Measurements from ENCODE around the gene GABRR2.

Gene GABRR2

DNA sequence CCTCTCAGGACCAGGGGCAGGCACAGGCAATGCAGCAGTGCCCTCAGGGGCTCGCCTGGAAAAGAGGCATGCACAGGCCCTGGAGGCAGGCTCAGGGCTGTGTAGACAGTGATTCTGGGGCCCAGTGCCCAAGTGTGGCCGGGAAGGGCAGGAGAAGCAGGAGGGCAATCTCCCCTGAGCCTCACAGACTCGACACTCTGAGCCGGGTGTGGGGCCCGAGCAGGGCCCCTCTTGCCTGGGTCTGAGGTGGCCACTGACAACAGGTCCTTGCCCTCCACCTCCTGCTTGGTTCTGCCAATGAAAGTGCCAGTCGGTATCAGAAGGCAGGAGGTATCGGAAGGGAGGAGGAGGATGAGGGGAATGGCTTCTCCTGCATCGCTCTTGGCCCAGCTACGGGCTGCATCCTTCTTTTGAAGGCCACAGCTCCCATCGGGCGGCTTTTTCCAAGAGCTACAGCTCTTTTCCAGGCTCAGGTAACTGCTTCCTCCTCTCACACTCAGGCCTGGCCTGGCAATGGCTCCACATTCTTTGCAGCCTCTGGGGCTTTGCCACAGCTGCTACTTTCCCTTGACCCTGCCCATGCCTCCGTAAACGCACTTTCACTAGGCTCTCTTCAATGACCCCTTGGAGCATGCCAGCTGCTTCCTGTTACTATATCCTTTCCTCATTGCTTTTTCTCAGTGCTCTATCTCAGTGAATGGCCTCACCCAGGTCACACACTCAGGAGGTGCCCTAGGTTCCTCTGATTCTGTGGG is 24.5 kb downstream of the GABRR2 start:
- DNase-seq: no peak

DNA sequence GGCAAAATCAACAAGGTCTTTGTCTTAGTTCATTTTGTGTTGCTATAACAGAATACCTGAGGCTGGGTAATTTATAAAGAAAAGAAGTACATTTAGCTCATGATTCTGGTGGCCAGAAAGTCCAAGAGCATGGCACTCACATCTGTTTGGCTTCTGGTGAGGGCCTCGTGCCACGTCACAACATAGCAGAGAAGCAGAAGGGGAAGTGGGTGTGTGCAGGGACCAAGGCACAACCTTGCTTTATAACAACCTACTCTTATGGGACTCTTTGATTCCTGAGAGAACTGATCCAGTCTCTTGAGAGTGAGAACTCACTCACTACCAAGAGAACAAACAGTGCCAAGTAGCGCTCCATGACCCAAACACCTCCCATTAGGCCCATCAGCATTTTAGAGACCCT is 25.4 kb downstream of the GABRR2 start:
- DNase-seq: no peak

DNA sequence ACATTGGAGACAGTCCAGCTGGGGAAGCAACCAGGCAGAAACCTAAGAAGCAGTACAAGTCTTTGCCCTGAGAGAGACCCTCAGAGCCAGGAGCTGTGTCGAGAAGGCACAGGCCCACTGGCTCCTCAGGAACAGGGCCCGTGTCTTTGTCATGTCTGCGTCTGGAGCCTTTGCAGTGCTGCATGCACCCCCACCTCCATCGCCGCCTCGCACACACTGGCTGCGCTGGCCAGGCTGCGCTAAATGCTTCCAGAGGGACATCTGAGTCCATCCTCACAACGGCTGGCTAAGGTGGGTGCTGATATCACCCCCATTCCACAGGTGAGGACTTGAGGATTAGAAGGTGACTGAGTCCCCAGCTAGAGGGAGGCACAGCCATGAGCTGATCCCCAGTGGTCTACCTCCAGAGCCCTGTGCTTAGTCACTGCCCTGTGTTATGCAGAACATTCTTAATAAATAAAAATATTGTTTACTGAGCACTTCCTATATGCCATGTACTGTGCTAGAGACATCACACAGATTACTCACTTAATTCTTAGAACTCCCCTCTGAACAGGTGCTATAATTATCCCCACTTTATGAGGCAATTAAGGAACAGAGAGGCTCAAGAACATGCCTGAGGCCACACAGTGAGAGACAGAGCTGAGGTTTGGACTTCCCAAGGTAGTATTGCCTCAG is 27.6 kb downstream of the GABRR2 start:
- DNase-seq: no peak

DNA sequence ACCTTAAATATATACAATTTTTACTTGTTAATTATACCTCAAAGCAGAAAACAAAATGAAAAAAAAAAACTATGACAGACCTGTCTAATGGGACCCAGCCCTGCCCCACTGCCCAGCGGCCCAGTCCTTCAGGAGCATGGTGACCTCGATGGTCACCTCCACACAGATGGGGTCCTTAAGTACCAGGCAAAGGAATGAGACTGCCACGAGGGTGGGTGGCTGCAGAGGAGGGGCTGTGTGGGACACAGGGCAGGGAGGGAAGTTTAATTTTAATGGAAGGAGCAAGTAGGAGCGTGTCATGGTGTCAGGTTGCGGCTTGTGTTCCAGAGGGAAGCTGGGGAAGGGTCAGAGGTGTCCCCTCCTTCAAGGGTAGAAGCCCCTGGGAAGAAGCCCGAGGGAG is 28.6 kb downstream of the GABRR2 start:
- DNase-seq: no peak

DNA sequence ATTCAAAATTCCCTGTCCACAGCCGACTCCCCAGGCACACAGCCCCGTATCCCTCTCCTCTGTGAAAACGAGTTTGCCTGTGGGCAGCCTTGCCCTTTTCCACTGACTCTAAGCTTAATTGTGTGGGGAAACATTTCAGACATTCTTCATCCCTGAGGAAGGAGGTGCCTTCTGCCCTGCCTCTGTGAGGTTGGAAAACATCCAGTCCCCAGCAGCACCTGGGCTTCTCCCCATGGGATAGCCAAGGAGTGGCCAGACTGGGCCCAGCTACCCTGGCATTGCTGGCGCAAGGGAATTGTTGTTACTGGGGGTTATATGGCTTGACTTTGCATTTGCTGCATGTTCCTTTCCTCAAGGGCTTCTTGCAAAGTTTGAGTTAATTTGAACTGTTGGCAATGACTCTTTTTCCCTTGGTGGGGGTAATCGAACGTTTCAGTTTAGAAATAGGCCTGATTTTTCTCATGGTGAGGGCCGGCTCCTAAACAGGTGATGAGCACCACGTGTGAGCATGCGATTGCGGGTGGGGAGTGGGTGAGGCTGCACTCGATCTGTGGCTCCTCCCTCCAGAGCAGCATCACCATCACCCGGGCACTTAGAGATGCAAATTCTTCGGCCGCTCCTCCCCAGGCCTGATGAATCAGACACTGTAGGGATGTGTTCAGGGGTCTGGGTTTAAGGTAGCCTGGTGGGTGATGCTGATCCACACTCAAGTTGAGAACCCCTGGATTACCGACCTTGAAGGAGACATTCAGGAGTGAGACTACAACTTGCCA is 29.9 kb downstream of the GABRR2 start:
- DNase-seq: no peak

DNA sequence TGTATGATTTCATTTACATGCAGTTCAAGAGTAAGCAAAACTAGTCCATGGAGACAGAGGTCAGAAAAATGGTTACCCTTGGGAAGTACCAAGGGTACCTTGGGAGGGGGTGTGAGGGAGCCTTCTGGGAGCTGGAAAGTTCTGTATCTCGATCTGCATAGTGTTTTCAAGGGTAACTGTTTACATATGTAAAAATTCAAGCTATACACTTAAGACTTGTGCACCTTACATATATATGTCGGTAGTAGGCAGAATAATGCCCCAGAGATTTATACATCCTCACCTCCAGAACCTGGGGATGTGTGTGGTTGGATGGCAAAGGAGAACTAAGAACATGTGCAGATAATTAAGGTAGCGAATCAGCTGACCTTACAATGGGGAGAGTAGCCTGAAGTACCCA is 31.0 kb downstream of the GABRR2 start:
- no peak for DNase-seq

DNA sequence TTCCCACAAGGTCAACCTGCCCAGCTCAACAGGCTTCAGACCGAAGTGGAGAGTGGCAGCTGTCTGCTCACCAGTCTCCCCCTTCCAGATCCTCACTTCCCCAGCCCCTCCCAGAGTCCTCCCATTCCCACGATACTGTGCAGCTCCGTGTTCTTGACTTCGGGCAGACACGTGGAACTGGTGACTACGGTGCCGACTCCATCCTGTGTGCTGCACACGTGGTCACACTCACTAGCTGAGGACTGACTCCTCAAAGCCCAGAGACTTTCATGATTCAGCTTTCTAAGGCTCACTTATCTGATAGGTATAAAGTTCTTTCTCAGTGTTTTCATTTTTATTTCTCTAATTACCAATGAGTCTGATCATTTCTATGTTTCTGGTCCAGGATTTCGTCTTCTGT is 32.4 kb downstream of the GABRR2 start:
- DNase-seq: no peak

DNA sequence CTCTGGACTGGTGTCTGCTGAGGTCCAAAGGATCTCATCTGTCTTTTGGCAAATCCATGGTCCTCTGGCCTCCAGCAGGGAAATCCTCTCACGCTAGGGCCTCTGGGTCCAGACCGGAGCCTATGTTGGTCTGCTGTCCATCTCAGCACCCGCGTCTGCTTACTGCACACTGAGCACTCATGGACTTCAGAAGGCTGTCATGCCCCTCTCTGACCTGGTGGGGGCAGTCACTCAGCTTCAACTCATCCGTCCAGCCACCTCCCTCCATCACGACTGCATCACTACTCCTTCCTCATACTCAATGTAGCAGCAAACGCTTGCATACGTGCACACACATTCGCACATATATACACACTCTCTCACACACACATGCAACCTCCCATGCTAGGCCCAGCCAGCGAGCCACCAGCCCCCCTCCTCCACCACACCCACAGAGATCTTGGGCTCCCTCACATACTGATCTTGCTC is 33.3 kb downstream of the GABRR2 start:
- DNase-seq: peak; percentile 29

DNA sequence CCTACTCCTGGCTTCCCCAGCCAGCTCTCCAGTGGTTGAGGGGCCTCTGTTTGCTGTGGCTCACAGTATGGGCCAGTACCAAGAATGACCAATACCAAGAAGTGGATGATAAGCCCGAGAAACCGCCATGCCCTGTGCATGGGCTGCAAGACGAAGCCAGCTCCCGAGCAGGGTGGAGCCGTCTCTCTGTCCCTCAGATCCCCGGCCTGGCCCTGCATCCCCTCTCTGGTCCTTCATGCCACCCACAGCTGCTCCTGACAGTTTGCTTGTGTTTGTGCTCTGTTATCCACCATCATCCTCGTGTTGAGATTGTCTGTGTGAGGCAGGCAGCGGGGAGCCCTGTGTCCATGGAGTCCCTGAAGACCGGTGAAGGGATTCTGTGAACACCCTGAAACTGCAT is 36.1 kb downstream of the GABRR2 start:
- DNase-seq: no peak

DNA sequence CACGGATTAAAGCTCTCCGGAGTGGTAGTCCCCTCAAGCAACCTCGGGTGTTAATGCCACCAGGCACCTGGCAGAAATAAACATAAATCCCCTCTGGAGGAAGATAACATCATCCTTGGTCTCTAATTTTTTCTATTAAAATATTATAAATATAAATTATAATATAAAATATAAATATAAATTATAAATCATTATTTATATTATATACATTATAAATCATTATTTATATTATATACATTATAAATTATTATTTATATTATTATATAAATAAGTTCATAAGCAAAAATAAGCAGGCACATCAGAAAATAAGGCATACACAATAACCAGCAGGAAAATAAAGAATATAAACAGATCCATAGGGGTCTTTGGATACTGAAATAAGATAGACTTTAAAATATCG is 39.2 kb downstream of the GABRR2 start:
- DNase-seq: no peak

DNA sequence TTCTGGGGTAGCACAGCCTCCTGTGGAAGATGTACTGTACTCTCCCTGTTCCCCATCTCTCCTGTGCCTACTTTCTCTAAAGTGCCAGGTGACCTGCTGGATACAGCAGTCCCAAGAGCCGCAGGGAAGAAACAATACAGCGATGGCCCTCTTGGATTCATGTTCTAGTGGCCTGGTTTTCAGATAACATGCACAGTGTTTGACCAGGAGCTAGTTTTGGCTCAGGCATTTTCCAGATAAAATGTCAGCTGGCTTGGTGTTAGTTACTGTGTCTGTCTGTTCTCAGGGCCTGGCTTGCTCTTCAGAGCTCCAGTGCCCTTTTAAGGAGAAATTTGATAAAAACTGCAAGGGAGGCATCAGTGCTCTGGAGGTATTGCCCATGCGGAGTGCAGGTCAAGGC is 41.3 kb downstream of the GABRR2 start:
- no peak for DNase-seq

DNA sequence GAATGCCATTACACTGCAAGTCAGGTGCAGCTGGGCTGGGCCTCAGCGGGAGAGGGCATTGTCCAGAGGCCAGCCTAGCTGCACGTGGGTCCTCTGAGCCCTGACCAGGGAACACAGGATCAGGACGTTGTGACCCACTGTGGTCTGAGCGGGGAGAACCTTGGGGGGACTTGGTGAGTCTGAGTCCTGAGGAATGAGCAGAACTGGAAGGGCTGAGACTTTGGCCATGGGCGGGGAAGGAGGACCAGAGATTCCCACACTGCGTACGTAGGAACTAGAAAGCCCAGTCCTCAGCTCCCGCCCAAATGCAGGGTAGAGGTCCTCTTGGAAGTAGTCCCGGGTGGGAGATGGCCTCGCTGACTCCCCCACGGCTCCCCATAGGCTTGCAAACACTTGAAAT is 42.5 kb downstream of the GABRR2 start:
- no peak for DNase-seq

DNA sequence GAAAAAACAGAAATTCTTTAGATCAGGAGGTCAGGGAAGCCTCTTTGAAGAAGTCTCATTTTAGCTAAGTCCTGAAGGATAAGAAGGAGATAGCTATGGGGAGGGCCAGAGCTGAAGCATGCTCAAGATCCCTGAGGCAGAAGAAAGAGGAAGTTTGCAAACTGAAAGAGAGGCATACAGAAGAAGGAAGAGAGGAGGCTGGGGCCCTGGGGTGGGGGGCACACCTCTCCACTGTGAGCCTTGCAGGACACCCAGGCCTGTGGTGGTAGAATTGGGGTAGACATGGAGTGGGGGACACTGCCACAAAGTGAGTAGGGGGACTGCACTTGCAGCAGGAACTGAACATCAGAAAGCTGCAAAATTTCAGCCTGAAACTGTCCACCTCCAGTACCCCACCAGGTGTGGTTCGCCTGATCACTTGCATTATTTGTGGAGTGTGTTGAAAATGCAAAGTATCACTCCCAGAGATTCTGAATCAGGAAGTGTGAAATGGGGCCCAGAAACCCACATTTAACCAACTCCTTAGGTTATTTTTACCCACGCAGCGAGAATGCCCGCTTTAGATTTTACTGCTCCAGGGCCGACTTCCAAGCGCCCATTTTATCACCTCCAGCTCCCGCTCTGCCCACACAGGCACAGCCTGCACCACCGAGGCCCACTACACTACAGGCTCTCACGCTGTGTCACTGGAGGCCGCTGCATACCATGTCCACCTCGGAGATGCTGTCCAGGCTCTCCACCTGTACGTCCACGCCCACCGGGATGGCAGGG is 44.0 kb downstream of the GABRR2 start:
- DNase-seq: no peak

DNA sequence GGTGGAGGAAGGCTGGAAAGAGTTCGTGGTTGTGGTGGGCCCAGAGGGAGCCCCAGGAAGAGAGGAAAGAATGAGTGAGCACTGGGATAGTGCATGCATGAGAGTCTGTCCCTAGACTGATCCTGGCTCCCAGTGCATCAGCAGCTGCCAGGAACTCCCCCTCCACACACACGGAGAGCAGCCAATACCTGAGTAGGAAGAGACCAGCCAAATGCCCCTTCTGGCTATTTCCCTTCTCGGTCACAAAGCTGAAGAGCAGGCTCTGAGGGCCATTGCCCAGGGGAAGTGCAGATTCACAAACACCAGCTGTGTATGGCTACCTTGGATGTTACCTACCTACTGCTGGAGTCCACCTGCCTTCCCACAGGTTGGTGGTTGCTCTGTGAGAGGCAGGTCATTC is 45.1 kb downstream of the GABRR2 start:
- no peak for DNase-seq

DNA sequence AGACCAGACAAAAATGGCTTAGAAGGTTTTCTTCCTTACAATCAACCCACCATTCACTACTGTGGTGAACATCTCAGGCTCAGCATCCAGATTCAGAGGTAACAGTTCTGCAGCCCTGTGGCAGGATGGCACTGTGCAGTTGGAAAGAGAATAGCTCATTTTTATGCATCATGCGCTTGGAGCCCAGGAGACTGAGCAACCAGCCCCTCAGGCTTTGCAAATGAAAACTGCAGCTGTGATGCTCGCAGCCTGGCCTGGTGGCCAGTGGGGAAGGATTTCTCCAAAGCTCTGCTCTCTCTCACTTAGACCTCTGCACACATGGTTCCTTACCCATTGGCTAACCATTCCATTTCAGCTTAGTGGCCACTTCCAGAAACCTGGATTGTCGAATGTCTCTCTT is 45.8 kb downstream of the GABRR2 start:
- no peak for DNase-seq

DNA sequence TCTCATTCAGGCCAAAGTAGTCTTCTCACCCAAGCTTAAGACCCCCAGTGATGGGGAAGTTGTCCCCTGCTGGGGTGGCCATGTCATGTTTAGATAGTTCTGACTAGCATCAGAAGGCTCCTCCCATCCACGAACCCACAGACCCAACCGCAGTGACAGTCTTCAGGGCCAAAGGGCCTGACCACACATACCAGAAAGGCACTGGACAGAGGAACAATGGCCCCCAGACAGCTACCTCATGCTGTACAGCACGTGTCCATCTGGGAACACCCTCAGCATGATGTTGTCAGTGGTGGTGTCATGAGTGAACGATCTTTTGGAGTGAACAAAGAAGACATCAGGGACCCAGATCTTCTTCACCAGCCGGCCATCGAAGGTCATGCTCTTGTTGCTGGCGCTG is 46.3 kb downstream of the GABRR2 start:
- DNase-seq: no peak

DNA sequence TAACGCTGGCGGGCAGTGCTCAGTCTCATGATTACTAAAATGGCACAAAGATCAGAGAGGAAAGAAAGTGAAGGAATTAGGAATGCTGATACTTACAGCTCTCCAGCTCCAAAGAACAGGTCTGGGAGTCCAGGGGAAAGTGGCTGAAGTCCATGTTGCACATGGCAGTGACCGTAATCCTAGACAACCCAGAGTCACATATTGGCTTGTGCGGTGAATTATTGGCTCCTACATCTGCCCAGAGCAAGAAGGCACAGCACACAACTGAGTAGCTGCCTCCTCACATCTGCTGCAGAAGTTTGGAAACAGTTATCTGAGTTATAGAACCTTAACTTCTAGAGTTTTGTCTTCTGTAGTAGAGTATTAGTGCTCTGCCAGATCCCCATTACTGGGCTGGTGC is 47.2 kb downstream of the GABRR2 start:
- no peak for DNase-seq

DNA sequence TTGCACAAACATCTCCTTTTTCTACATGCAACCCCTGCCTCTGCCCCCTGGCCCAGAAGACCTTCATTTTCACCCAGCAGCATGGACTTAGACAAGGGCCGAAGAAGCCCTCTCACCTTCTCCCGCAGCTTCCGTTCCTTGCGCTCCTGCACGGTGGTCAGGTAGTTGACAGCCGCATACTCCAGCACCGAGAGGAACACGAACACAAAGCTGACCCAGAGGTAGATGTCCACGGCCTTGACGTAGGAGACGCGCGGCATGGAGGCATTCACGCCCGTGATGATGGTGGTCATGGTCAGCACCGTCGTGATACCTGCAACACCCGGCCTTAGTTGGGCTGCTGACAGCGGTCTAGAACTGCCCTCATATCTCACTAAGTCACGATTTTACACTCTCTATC is 50.8 kb downstream of the GABRR2 start:
- DNase-seq: no peak

DNA sequence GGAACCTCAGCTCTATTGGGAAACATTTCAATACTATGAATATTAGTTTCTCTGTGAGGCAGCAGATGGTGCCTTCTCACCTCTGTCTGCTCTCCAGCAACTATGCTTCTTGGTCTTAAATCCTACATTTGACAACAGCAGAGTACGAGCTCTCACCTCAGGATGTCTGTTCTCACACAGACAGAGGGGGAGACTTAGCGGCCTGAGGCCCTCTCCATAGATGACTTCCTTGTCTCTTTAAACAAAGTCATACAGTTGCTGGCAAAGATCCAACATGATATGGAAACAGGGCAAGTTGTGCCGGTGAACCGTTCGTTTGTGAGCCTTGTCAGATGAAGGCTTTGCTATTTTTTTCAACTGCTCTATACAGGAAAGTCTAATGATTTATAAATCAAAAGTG is 54.3 kb downstream of the GABRR2 start:
- no peak for DNase-seq

DNA sequence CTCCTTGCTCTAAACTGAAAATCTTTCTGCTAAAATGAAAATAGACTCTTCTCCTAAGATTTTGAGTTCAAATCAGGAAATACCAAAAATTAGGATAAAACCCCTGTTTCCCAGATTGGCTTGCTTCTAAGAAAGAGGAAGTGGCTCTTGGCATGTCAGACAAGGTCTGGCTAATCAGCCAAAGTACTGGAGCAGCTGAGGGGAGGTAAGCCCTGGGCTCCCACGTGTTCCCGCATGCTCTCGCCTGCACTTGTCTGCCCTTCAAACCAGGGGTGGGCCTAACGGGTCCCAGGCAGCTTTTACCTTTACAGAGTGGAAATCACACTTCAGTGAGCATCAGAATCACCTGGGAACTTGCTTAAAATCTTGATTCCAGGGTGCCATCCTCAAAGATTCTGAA is 54.8 kb downstream of the GABRR2 start:
- DNase-seq: no peak

DNA sequence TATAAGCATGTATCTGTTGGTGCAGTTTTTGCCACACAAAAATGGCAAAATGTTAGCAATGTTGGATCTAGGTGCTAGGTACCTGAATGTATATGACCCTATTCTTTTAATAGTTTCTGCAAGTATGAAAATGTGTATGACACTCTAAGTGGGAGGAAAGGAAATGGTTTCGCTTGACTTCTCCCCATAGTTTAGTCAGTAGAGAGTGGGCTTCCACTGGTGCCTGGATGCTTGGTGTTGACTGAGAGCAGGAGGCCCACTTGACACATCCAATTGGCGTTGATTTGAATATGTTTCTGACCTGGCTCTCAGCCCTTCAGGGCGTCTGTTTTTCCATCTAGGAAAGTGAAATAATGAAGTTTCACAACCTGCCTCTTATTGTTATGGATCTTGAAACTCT is 56.2 kb downstream of the GABRR2 start:
- DNase-seq: no peak

DNA sequence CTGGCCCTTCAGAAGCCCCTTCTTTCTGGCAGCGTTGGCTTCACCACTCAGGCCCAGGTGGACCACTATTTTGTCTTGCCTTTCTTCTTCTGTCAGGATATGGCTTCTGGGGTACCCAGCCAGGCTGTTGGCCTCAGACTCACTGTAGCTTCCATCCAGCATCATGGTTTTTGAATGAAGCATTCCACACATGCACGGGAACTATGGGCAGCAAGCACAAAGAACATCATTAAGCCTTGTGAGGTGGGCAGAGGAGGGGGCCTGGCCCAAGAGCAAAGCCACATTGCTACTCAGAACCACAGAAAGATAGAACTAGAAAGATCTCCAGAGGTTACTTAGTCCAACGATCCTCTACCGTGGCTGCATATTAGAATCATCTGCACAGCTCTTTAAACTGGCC is 57.3 kb downstream of the GABRR2 start:
- DNase-seq: no peak

DNA sequence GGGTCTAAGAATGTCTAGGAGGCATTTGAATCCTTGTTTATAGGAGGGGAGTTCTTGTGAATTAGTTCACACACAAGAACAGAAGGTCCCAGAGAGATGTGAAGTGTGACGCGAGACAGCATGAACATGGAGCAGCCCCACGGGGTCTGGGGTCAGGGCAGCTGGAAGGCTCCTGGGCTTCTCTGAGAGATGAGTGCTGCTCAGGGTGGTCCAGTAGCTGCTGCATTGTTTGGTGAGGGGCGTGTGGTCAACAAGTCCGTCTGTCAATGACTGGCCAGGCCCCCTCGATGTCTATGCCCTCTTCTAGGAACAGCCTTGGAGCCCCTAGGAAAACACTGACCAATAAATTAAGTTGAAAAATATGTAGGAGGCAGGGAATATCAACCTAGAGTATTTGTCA is 57.8 kb downstream of the GABRR2 start:
- no peak for DNase-seq
